Transverse colon (tissue), 4 donors: ENCODE data around the gene RERE.

Experiments used
- EP300 ChIP-seq: sonication (generic); formaldehyde crosslinking; IDR thresholded peaks from one replicate; pipeline ENCODE4 v1.6.1; 2017; ENCODE audit warnings: antibody characterized with exemption, low read depth
- POLR2A ChIP-seq: fragments of 450-650 bp; IDR thresholded peaks from one replicate; pipeline ENCODE4 v1.6.1; 2016; ENCODE audit warnings: antibody characterized with exemption, mild to moderate bottlenecking, moderate library complexity
- POLR2AphosphoS5 ChIP-seq, 3 donors: sonication (generic); formaldehyde crosslinking; IDR thresholded peaks; one replicate each; pipeline ENCODE4 v1.6.1; 2016; ENCODE audit warnings: antibody characterized with exemption in 3 of 3
- TF ChIP-seq, protein P1 (sequence below), 5 experiments: fragments of 200-600 bp in 3 of 5; fragments of 450-650 bp in 2 of 5; sonication (generic) in 3 of 5; IDR thresholded peaks; 1 replicate in 2 of 5; 2 replicates in 3 of 5; pipeline ENCODE4 v1.5.1; 2016 to 2017; ENCODE audit warnings: antibody characterized with exemption in 5 of 5, inconsistent platforms in 3 of 5, mild to moderate bottlenecking in 2 of 5, moderate library complexity in 1 of 5

DNA sequence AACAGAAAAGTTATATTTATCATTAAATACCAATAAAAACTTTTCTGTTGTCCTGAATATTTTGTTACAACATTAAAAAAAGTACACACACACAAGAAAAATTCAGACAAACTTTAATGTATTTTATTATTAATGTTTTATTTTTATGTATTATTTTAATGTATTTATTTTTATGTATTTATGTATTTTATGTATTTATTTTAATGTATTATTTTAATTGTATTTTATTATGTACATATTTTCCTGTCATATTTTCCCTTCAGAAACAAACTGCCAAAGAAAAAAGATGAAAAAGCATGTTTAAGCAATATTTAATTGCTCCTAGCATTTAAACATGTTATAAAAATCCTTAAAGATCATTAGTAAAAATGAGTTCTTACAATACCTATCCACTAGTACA lies 222.1 kb downstream of the RERE start:
- TF ChIP-seq POLR2AphosphoS5 (IDR thresholded peaks at IDR 0.05) (no peak), POLR2A (no peak), EP300 (no peak)
- TF ChIP-seq, protein P1, sequence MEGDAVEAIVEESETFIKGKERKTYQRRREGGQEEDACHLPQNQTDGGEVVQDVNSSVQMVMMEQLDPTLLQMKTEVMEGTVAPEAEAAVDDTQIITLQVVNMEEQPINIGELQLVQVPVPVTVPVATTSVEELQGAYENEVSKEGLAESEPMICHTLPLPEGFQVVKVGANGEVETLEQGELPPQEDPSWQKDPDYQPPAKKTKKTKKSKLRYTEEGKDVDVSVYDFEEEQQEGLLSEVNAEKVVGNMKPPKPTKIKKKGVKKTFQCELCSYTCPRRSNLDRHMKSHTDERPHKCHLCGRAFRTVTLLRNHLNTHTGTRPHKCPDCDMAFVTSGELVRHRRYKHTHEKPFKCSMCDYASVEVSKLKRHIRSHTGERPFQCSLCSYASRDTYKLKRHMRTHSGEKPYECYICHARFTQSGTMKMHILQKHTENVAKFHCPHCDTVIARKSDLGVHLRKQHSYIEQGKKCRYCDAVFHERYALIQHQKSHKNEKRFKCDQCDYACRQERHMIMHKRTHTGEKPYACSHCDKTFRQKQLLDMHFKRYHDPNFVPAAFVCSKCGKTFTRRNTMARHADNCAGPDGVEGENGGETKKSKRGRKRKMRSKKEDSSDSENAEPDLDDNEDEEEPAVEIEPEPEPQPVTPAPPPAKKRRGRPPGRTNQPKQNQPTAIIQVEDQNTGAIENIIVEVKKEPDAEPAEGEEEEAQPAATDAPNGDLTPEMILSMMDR (IDR thresholded peaks at IDR 0.05): no peak
